H1 (cell line): ENCODE measurements around the gene ERI3. TPM values are rescaled to one million over a fixed set of nuclear protein-coding genes. Genes with fewer than 3 reads are reported as not detected.

Experiments
- CTCF ChIA-PET: fragments of 300-600 bp; sonication (Branson Sonifier 250); formaldehyde crosslinking; loops from one replicate; lab custom pipeline; 2021; ENCODE audit not compliant: partially characterized antibody; lab: Charles Lee
- POLR2A ChIA-PET: fragments of 300-600 bp; sonication (Branson Sonifier 250); formaldehyde crosslinking; loops from one replicate; lab custom pipeline; 2021; ENCODE audit warnings: inconsistent platforms; ENCODE audit not compliant: partially characterized antibody; lab: Charles Lee
- DNase-seq, 2 experiments: peaks; one replicate each; pipeline versions ENCODE4 v3.0.0 to v3.0.0-alpha.2; 2010 to 2022; ENCODE audit warnings: low spot score in 2 of 2, low read depth in 1 of 2, mixed read lengths in 1 of 2
- FAIRE-seq: peaks from 2 replicates; lab custom pipeline; 2011; peaks lifted over from hg19 to GRCh38; lab: Jason Lieb, UNC
- H2AFZ ChIP-seq: 2 replicates; pipeline ENCODE4 v1.8.1; 2012; ENCODE audit warnings: low read length, inconsistent platforms
- H2AK5ac ChIP-seq: 2 replicates; pipeline ENCODE4 v1.6.1; 2013; ENCODE audit warnings: low read depth, low read length
- H2BK120ac ChIP-seq: replicated peaks from 2 replicates; pipeline ENCODE3; 2013; ENCODE audit warnings: low read depth, low read length, inconsistent platforms
- H2BK12ac ChIP-seq: 2 replicates; pipeline ENCODE4 v1.6.1; 2013; ENCODE audit warnings: low read depth, low read length
- H2BK15ac ChIP-seq: 2 replicates; pipeline ENCODE4 v1.6.1; 2013; ENCODE audit warnings: low read length
- H2BK20ac ChIP-seq: 2 replicates; pipeline ENCODE4 v1.6.1; 2013; ENCODE audit warnings: low read length
- H2BK5ac ChIP-seq: 2 replicates; pipeline ENCODE4 v1.6.1; 2013; ENCODE audit warnings: low read depth, low read length
- H3K14ac ChIP-seq: 2 replicates; pipeline ENCODE4 v1.6.1; 2013; ENCODE audit warnings: inconsistent platforms; ENCODE audit not compliant: insufficient read length
- H3K18ac ChIP-seq: 2 replicates; pipeline ENCODE4 v1.6.1; 2013; ENCODE audit warnings: low read length; ENCODE audit errors: extremely low read depth
- H3K23ac ChIP-seq: 2 replicates; pipeline ENCODE4 v1.6.1; 2013; ENCODE audit warnings: inconsistent platforms; ENCODE audit not compliant: insufficient read length
- H3K23me2 ChIP-seq: 2 replicates; pipeline ENCODE4 v1.6.1; 2013; ENCODE audit warnings: low read depth, low read length
- H3K27ac ChIP-seq: 2 replicates; pipeline ENCODE4 v1.6.1; 2011; ENCODE audit warnings: low read depth, low read length, inconsistent platforms
- H3K27me3 ChIP-seq, 4 experiments: replicated peaks in 1 of 4; 1 replicate in 1 of 4; 2 replicates in 3 of 4; pipeline versions ENCODE4 v1.6.1 to v1.8.1; 2011 to 2013; ENCODE audit warnings: low read length in 3 of 4, mild to moderate bottlenecking in 3 of 4, inconsistent platforms in 2 of 4, mixed read lengths in 2 of 4, moderate library complexity in 1 of 4; ENCODE audit not compliant: control insufficient read depth in 3 of 4, insufficient read depth in 3 of 4; ENCODE audit errors: extremely low read depth in 1 of 4
- H3K36me3 ChIP-seq, 4 experiments: 2 replicates each; pipeline versions ENCODE4 v1.6.1 to v1.8.1; 2011 to 2013; ENCODE audit warnings: mild to moderate bottlenecking in 4 of 4, low read length in 3 of 4, moderate library complexity in 2 of 4, control low read depth in 1 of 4, inconsistent platforms in 1 of 4; ENCODE audit not compliant: insufficient read depth in 4 of 4, control insufficient read depth in 2 of 4
- H3K4ac ChIP-seq: replicated peaks from 2 replicates; pipeline ENCODE3; 2013; ENCODE audit warnings: low read length, low read depth, mixed read lengths, inconsistent platforms; ENCODE audit not compliant: insufficient read length
- H3K4me1 ChIP-seq, 4 experiments: replicated peaks in 1 of 4; 1 replicate in 1 of 4; 2 replicates in 3 of 4; pipeline versions ENCODE4 v1.6.1 to v1.8.1; 2011 to 2013; ENCODE audit warnings: low read length in 3 of 4, inconsistent platforms in 2 of 4, mixed read lengths in 1 of 4; ENCODE audit not compliant: insufficient read depth in 4 of 4, control insufficient read depth in 3 of 4
- H3K4me2 ChIP-seq, 2 experiments: 2 replicates each; pipeline versions ENCODE4 v1.6.1 to v1.8.1; 2011 to 2013; ENCODE audit warnings: low read depth in 2 of 2, low read length in 2 of 2, control low read depth in 1 of 2, inconsistent platforms in 1 of 2, mild to moderate bottlenecking in 1 of 2; ENCODE audit not compliant: insufficient read depth in 1 of 2
- H3K4me3 ChIP-seq, 4 experiments: fragments of 200-600, 300-600 bp in 1 of 4; sonication (generic), shearing (Covaris generic), sonication (Bioruptor Twin) in 1 of 4; 2 replicates each; pipeline versions ENCODE4 v1.5.1 to v1.8.1; 2011 to 2016; ENCODE audit warnings: low read length in 4 of 4, low read depth in 3 of 4, control low read depth in 2 of 4, inconsistent platforms in 2 of 4, mild to moderate bottlenecking in 2 of 4, mixed read lengths in 1 of 4, moderate library complexity in 1 of 4; ENCODE audit not compliant: insufficient read depth in 2 of 4; ENCODE audit errors: extremely low read depth in 1 of 4
- H3K56ac ChIP-seq: replicated peaks from 2 replicates; pipeline ENCODE3; 2013; ENCODE audit warnings: low read depth, mild to moderate bottlenecking, mixed read lengths, low read length, inconsistent platforms; ENCODE audit not compliant: insufficient read length
- H3K79me1 ChIP-seq: 2 replicates; pipeline ENCODE4 v1.6.1; 2013; ENCODE audit warnings: low read depth, low read length, control low read depth
- H3K79me2 ChIP-seq, 2 experiments: 2 replicates each; pipeline versions ENCODE4 v1.6.1 to v1.8.1; 2012 to 2013; ENCODE audit warnings: low read length in 2 of 2, mild to moderate bottlenecking in 2 of 2, inconsistent platforms in 1 of 2; ENCODE audit not compliant: insufficient read depth in 2 of 2, control insufficient read depth in 1 of 2
- H3K9ac ChIP-seq, 4 experiments: replicated peaks in 1 of 4; 1 replicate in 1 of 4; 2 replicates in 3 of 4; pipeline versions ENCODE4 v1.6.1 to v1.8.1; 2011 to 2013; ENCODE audit warnings: low read depth in 3 of 4, low read length in 3 of 4, control low read depth in 2 of 4, mild to moderate bottlenecking in 2 of 4, moderate library complexity in 2 of 4, inconsistent platforms in 1 of 4; ENCODE audit errors: extremely low read depth in 1 of 4
- H3K9me3 ChIP-seq, 2 experiments: 2 replicates each; pipeline versions ENCODE4 v1.6.1 to v1.8.1; 2012 to 2013; ENCODE audit warnings: mild to moderate bottlenecking in 2 of 2, moderate library complexity in 2 of 2, control low read depth in 1 of 2, inconsistent platforms in 1 of 2, low read depth in 1 of 2, low read length in 1 of 2, mixed read lengths in 1 of 2; ENCODE audit not compliant: insufficient read depth in 2 of 2
- H4K20me1 ChIP-seq, 2 experiments: replicated peaks in 1 of 2; 2 replicates each; pipeline versions ENCODE3 to v1.8.1; 2011 to 2013; ENCODE audit warnings: inconsistent platforms in 2 of 2, low read length in 2 of 2, mild to moderate bottlenecking in 1 of 2; ENCODE audit not compliant: insufficient read depth in 2 of 2, control insufficient read depth in 1 of 2
- H4K5ac ChIP-seq: 2 replicates; pipeline ENCODE4 v1.6.1; 2013; ENCODE audit warnings: low read length, low read depth, mixed read lengths, inconsistent platforms; ENCODE audit not compliant: insufficient read length
- H4K8ac ChIP-seq: 2 replicates; pipeline ENCODE4 v1.8.0; 2013; ENCODE audit warnings: mild to moderate bottlenecking, moderate library complexity, low read length, inconsistent platforms; ENCODE audit not compliant: insufficient read depth; ENCODE audit errors: extremely low read depth
- H4K91ac ChIP-seq: replicated peaks from 2 replicates; pipeline ENCODE3; 2013; ENCODE audit warnings: low read length, mixed read lengths, inconsistent platforms; ENCODE audit not compliant: insufficient read length
- BCL11A ChIP-seq, 2 experiments: IDR thresholded peaks; one replicate each; pipeline ENCODE4 v1.6.1; 2011; ENCODE audit warnings: low read depth in 2 of 2, low read length in 2 of 2, mild to moderate bottlenecking in 2 of 2
- BRCA1 ChIP-seq: IDR thresholded peaks from 2 replicates; pipeline ENCODE4 v1.6.1; 2012; ENCODE audit warnings: low read depth, low read length, improper control_type of control experiment
- CTBP2 ChIP-seq: IDR thresholded peaks from 2 replicates; pipeline ENCODE4 v1.7.0; 2011; ENCODE audit warnings: borderline replicate concordance, mild to moderate bottlenecking, moderate library complexity, mixed read lengths, low read length; ENCODE audit not compliant: insufficient read depth, insufficient read length
- HDAC2 ChIP-seq, 2 experiments: fragments of 300-600 bp in 1 of 2; sonication (generic) in 1 of 2; IDR thresholded peaks; 2 replicates each; pipeline ENCODE4 v1.6.1; 2011 to 2012; ENCODE audit warnings: low read depth in 2 of 2, low read length in 2 of 2, mild to moderate bottlenecking in 2 of 2, moderate library complexity in 2 of 2, borderline replicate concordance in 1 of 2, inconsistent platforms in 1 of 2
- KDM5A ChIP-seq: fragments of 200-600 bp; IDR thresholded peaks from 2 replicates; pipeline ENCODE4 v1.7.1; 2012; ENCODE audit warnings: mild to moderate bottlenecking, low read length, inconsistent platforms, mixed read lengths
- NANOG ChIP-seq: IDR thresholded peaks from 2 replicates; pipeline ENCODE4 v1.6.1; 2011; ENCODE audit warnings: low read length, low read depth, mild to moderate bottlenecking, inconsistent platforms; ENCODE audit not compliant: insufficient read depth, poor library complexity, severe bottlenecking
- SIN3A ChIP-seq, 2 experiments: IDR thresholded peaks in 1 of 2; conservative IDR thresholded peaks in 1 of 2; 2 replicates each; pipeline ENCODE4 v1.6.1; 2011 to 2012; ENCODE audit warnings: low read length in 2 of 2, improper control_type of control experiment in 1 of 2, low read depth in 1 of 2, mild to moderate bottlenecking in 1 of 2
- SIRT6 ChIP-seq: IDR thresholded peaks from one replicate; pipeline ENCODE4 v1.7.1; 2012; ENCODE audit warnings: low read length, inconsistent platforms
- SP2 ChIP-seq: IDR thresholded peaks from 2 replicates; pipeline ENCODE4 v1.6.1; 2012; ENCODE audit warnings: mild to moderate bottlenecking, low read length, inconsistent platforms
- SRF ChIP-seq: IDR thresholded peaks from 2 replicates; pipeline ENCODE4 v1.6.1; 2011; ENCODE audit warnings: mild to moderate bottlenecking, low read depth, low read length, moderate library complexity
- WGBS, 2 experiments: shearing (Covaris generic) in 1 of 2; methylation state at CpG; one replicate each; pipeline versions ENCODE4 v1.1.6 to v1.1.7; 2013 to 2015; ENCODE audit warnings: low lambda C conversion rate in 2 of 2, mixed read lengths in 2 of 2, inconsistent platforms in 1 of 2, low coverage in 1 of 2, missing lambda C conversion rate in 1 of 2; ENCODE audit not compliant: insufficient replicate concordance in 2 of 2, insufficient coverage in 1 of 2, insufficient read length in 1 of 2; ENCODE audit errors: extremely low coverage in 1 of 2, missing lambda C conversion rate in 1 of 2; 5-methylcytosine and 5-hydroxymethylcytosine counted together
- polyA plus RNA-seq, 7 experiments: library from polyadenylated mRNA; depleted of rRNA in 3 of 7; stranded (reverse) in 5 of 7; unstranded in 2 of 7; fragments of >200 nt in 5 of 7; fragments of 200-250 nt in 2 of 7; gene quantifications; 1 replicate in 5 of 7; 2 replicates in 1 of 7; 4 replicates in 1 of 7; pipeline versions ENCODE4 v1.2.1 to v1.2.3, GENCODE V29; 2011 to 2013; ENCODE audit warnings: missing spikeins in 2 of 7, mixed read lengths in 2 of 7
- total RNA-seq: library from RNA; stranded (reverse); fragmentation: NEBNext Ultra II Directional; extraction: Animal tissue kit (Norgen Biotek cat#: 25700); gene quantifications from 2 replicates; pipeline ENCODE4 v1.2.1, GENCODE V29; 2021
- TF ChIP-seq, protein P1 (sequence below): IDR thresholded peaks from 2 replicates; pipeline ENCODE4 v1.6.1; 2012; ENCODE audit warnings: inconsistent platforms

Gene ERI3
- total and polyA plus RNA-seq, 2 of the 8 experiments (the other 6 are each of a cell fraction or from before 2014, with no cell fraction given), result 81.1 to 199 TPM

GRCh38 chr1:44355582-44356305, 687 bp upstream of the ERI3 start:
- Histone ChIP-seq H2BK5ac (no peak overlapping the region), H3K9me3 (no peaks in the 10 kb centered on the region), H3K79me2 (peaks cover 0 to 34% of the 10 kb centered on the region in 2 experiments; a peak in 3 of 4 replicates), H4K91ac (no peak overlapping the region), H3K4me3 (peak overlapping the region in 3 of 4 experiments; percentile 4 to 90 (median 84); a peak in 4 of 8 replicates), H3K56ac (no peak overlapping the region), H3K4me2 (peak overlapping the region; percentile 47 to 87), H3K4me1 (peaks cover 0 to 15% (median 8%) of the 10 kb centered on the region in 4 experiments; a peak in 6 of 7 replicates), H2BK15ac (no peak overlapping the region), H3K4ac (no peak overlapping the region), H3K14ac (no peak overlapping the region), H3K27ac (no peak overlapping the region), H3K79me1 (peaks cover 8% of the 10 kb centered on the region), H4K20me1 (no peaks in the 10 kb centered on the region), H3K18ac (no peak overlapping the region; the same call in 1 of the 2 replicates), H2BK120ac (no peak overlapping the region), H3K23ac (no peak overlapping the region), H4K5ac (no peak overlapping the region), H3K36me3 (peaks cover 0 to 2% (median 0%) of the 10 kb centered on the region in 4 experiments; a peak in 1 of 8 replicates), H4K8ac (no peak overlapping the region), H2BK12ac (no peak overlapping the region), H3K27me3 (no peaks in the 10 kb centered on the region), H3K9ac (no peak overlapping the region), H2AK5ac (no peak overlapping the region), H2BK20ac (no peak overlapping the region), H2AFZ (peak overlapping the region; percentile 98), H3K23me2 (peaks cover 2% of the 10 kb centered on the region; the same call in 1 of the 2 replicates)
- FAIRE-seq (no peak), DNase-seq (no peak)
- CTCF ChIA-PET, result interaction anchor here (0.9 to 8.9 kb wide), 4 partner anchors 18 to 362 kb away, joined by 3 to 44 read pairs (median 7); no protein-coding TSS in a partner anchor
- 70% methylated on average over 12 of the region's 12 CpGs; no CpG with 5 or more reads in 1 of the 2 experiments for WGBS, 2 experiments
- POLR2A ChIA-PET, result interaction anchor here (1.5 kb wide), 1 partner anchor 18 kb away, joined by 4 read pairs; no protein-coding TSS in a partner anchor
- no peak for TF ChIP-seq SRF
- TF ChIP-seq SP2, result no peak
- no peak for TF ChIP-seq SIRT6
- no peak for TF ChIP-seq HDAC2 (IDR thresholded peaks at IDR 0.05; ENCODE audit: borderline replicate concordance in 1 of 2, low read depth in 2 of 2, low read length in 2 of 2)
- no peak for TF ChIP-seq NANOG
- TF ChIP-seq BCL11A (IDR thresholded peaks at IDR 0.05; ENCODE audit: low read depth in 2 of 2, low read length in 2 of 2), result no peak
- TF ChIP-seq BRCA1, result no peak
- TF ChIP-seq, protein P1, sequence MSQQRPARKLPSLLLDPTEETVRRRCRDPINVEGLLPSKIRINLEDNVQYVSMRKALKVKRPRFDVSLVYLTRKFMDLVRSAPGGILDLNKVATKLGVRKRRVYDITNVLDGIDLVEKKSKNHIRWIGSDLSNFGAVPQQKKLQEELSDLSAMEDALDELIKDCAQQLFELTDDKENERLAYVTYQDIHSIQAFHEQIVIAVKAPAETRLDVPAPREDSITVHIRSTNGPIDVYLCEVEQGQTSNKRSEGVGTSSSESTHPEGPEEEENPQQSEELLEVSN, result no peak
- no peak for TF ChIP-seq SIN3A (conservative IDR thresholded peaks at IDR 0.05 in 1 of 2, IDR thresholded peaks at IDR 0.05 in 1 of 2; ENCODE audit: low read depth in 1 of 2, low read length in 2 of 2)
- TF ChIP-seq CTBP2, result no peak
- TF ChIP-seq KDM5A, result no peak
